ENCODE results near the gene HAVCR2.

- no peak for TF ChIP-seq CTCF (conservative IDR thresholded peaks at IDR 0.05; ENCODE audit: low read depth in 2 of 2)
- TF ChIP-seq ETS1 (IDR thresholded peaks at IDR 0.05) = no peak
- TF ChIP-seq POLR2AphosphoS5 (IDR thresholded peaks at IDR 0.05; ENCODE audit: low read depth) = no peak
- TF ChIP-seq REST (IDR thresholded peaks at IDR 0.05; ENCODE audit: unreplicated experiment) = no peak
- TF ChIP-seq NANOG (IDR thresholded peaks at IDR 0.05; ENCODE audit: borderline replicate concordance) = no peak
- TF ChIP-seq ZNF114 (CRISPR knock-in tag; IDR thresholded peaks at IDR 0.05) = no peak
- no peak for TF ChIP-seq EZH2 (IDR thresholded peaks at IDR 0.05; ENCODE audit: low read depth, unreplicated experiment)
- no peak for TF ChIP-seq JUNB (IDR thresholded peaks at IDR 0.05; ENCODE audit: unreplicated experiment)
- TF ChIP-seq EZH2phosphoT487 (IDR thresholded peaks at IDR 0.05; ENCODE audit: unreplicated experiment) = no peak
- no peak for TF ChIP-seq STAT1 (IDR thresholded peaks at IDR 0.05; ENCODE audit: unreplicated experiment)
- no peak for TF ChIP-seq CREB1 (CRISPR knock-in tag; IDR thresholded peaks at IDR 0.05; ENCODE audit: low read depth)
- TF ChIP-seq ZNF331 (CRISPR knock-in tag; IDR thresholded peaks at IDR 0.05; ENCODE audit: low read depth) = no peak
Observed at GRCh38 chr5:157072508-157072907, 36.3 kb downstream of the HAVCR2 start.

All from GM23338 (cell line).